ENCODE measurements around the gene PDE1C. TPM values are rescaled to one million over a fixed set of nuclear protein-coding genes. Genes with fewer than 3 reads are reported as not detected.

The PDE1C gene
- polyA plus RNA-seq, 1 of the 3 experiments (the other 2 are of a cell fraction), result 4.6 TPM

DNA sequence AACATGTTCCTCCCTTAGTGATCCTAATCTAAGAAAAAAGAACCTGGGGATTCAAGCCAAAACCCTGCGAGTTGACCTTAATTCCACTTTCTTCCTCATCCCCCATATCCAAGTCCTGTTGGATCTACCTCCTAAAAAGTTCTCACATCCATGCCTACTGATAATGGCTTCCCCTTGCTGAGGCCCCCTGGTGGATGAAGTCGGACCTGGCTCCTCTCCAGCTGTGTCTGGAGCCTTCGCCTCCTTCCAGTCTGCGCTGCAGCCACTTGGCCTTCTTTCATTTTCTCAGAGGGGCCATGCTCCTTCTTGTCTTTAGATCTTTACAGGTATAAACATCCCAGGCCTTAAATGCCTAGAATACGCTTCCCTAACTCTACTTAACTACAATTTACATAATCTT, 8.1 kb downstream of the PDE1C start:
- H3K9ac ChIP-seq, result no peak overlapping the region
- peak; percentile 59 for DNase-seq
- CTCF ChIA-PET, result interaction anchor here (1.3 to 1.8 kb wide), 5 partner anchors 10 to 318 kb away, joined by 3 to 7 read pairs (median 5); no protein-coding TSS in a partner anchor
- peak overlapping the region; percentile 52; the same call in 1 of the 2 replicates for H2AFZ ChIP-seq (ENCODE audit: low read depth)
- WGBS (ENCODE audit: low lambda C conversion rate), result 11% methylated on average over 5 of the region's 5 CpGs
- no peaks in the 10 kb centered on the region for H4K20me1 ChIP-seq (ENCODE audit: insufficient read depth)
- no peaks in the 10 kb centered on the region for H3K36me3 ChIP-seq (replicated peaks in 1 of 2; ENCODE audit: control insufficient read depth in 1 of 2, insufficient read depth in 2 of 2, low read length in 1 of 2)
- H3K27ac ChIP-seq (ENCODE audit: low read depth in 2 of 2, low read length in 1 of 2), result peak overlapping the region; percentile 3 to 58; a peak in 1 of 4 replicates
- no peaks in the 10 kb centered on the region for H3K9me3 ChIP-seq
- peaks cover 16% of the 10 kb centered on the region; the same call in 1 of the 2 replicates for H3K27me3 ChIP-seq (ENCODE audit: insufficient read depth)
- no peaks in the 10 kb centered on the region for H3F3A ChIP-seq (replicated peaks; ENCODE audit: insufficient read depth)
- TF ChIP-seq YY1 (IDR thresholded peaks at IDR 0.05; ENCODE audit: low read depth), result peak; percentile 79; the same call in 1 of the 2 replicates
- TF ChIP-seq MXI1 (IDR thresholded peaks at IDR 0.05; ENCODE audit: low read depth, low read length), result no peak
- TF ChIP-seq, protein P1, sequence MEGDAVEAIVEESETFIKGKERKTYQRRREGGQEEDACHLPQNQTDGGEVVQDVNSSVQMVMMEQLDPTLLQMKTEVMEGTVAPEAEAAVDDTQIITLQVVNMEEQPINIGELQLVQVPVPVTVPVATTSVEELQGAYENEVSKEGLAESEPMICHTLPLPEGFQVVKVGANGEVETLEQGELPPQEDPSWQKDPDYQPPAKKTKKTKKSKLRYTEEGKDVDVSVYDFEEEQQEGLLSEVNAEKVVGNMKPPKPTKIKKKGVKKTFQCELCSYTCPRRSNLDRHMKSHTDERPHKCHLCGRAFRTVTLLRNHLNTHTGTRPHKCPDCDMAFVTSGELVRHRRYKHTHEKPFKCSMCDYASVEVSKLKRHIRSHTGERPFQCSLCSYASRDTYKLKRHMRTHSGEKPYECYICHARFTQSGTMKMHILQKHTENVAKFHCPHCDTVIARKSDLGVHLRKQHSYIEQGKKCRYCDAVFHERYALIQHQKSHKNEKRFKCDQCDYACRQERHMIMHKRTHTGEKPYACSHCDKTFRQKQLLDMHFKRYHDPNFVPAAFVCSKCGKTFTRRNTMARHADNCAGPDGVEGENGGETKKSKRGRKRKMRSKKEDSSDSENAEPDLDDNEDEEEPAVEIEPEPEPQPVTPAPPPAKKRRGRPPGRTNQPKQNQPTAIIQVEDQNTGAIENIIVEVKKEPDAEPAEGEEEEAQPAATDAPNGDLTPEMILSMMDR (IDR thresholded peaks at IDR 0.05), result peak; percentile 91
- TF ChIP-seq JUND (IDR thresholded peaks at IDR 0.05), result no peak
- TF ChIP-seq, protein P2, sequence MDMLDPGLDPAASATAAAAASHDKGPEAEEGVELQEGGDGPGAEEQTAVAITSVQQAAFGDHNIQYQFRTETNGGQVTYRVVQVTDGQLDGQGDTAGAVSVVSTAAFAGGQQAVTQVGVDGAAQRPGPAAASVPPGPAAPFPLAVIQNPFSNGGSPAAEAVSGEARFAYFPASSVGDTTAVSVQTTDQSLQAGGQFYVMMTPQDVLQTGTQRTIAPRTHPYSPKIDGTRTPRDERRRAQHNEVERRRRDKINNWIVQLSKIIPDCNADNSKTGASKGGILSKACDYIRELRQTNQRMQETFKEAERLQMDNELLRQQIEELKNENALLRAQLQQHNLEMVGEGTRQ (IDR thresholded peaks at IDR 0.05; ENCODE audit: borderline replicate concordance, low read depth, low read length), result no peak
- TF ChIP-seq RAD21 (IDR thresholded peaks at IDR 0.05; ENCODE audit: low read length), result peak; percentile 55
- TF ChIP-seq SMC3 (IDR thresholded peaks at IDR 0.05; ENCODE audit: low read depth, low read length), result peak; percentile 72
- TF ChIP-seq NFIC (IDR thresholded peaks at IDR 0.05; ENCODE audit: borderline replicate concordance), result peak; percentile 86
- H3K9me2 ChIP-seq, result no peaks in the 10 kb centered on the region
- no peaks in the 10 kb centered on the region for H3K79me2 ChIP-seq (ENCODE audit: insufficient read depth)
- H3K4me2 ChIP-seq, result peak overlapping the region; percentile 66
- peaks cover 0 to 15% of the 10 kb centered on the region in 2 experiments; a peak in 3 of 4 replicates for H3K4me1 ChIP-seq (ENCODE audit: control insufficient read depth in 1 of 2, insufficient read depth in 2 of 2, low read depth in 1 of 2, low read length in 1 of 2)
- peak overlapping the region; percentile 25 to 29; a peak in 3 of 4 replicates for H3K4me3 ChIP-seq (ENCODE audit: low read depth in 2 of 2, low read length in 1 of 2)
- POLR2A ChIA-PET, result no interaction called here

GRCh38 chr7:32061346-32061745, 8.9 kb downstream of the PDE1C start:
- no peaks in the 10 kb centered on the region for H4K20me1 ChIP-seq (ENCODE audit: insufficient read depth)
- H3K4me1 ChIP-seq (ENCODE audit: control insufficient read depth in 1 of 2, insufficient read depth in 2 of 2, low read depth in 1 of 2, low read length in 1 of 2), result peaks cover 3 to 15% of the 10 kb centered on the region in 2 experiments; a peak in 3 of 4 replicates
- no peaks in the 10 kb centered on the region for H3K36me3 ChIP-seq (replicated peaks in 1 of 2; ENCODE audit: control insufficient read depth in 1 of 2, insufficient read depth in 2 of 2, low read length in 1 of 2)
- ChIA-PET POLR2A (no interaction called here), CTCF (interaction anchor here (1.4 to 1.8 kb wide), 3 partner anchors 25 to 317 kb away, joined by 3 to 6 read pairs (median 5); no protein-coding TSS in a partner anchor)
- H3K27me3 ChIP-seq (ENCODE audit: insufficient read depth), result peaks cover 9% of the 10 kb centered on the region; the same call in 1 of the 2 replicates
- no peaks in the 10 kb centered on the region for H3F3A ChIP-seq (replicated peaks; ENCODE audit: insufficient read depth)
- H3K79me2 ChIP-seq (ENCODE audit: insufficient read depth), result no peaks in the 10 kb centered on the region
- H3K9me3 ChIP-seq, result no peaks in the 10 kb centered on the region
- WGBS (ENCODE audit: low lambda C conversion rate), result 15% methylated on average over 3 of the region's 3 CpGs
- no peak overlapping the region for H3K27ac ChIP-seq (ENCODE audit: low read depth in 2 of 2, low read length in 1 of 2)
- no peak overlapping the region for H3K4me3 ChIP-seq (ENCODE audit: low read depth in 2 of 2, low read length in 1 of 2)
- TF ChIP-seq USF1 (IDR thresholded peaks at IDR 0.05; ENCODE audit: borderline replicate concordance, low read depth) (no peak), TCF12 (IDR thresholded peaks at IDR 0.05) (no peak), EP300 (IDR thresholded peaks at IDR 0.05; ENCODE audit: borderline replicate concordance in 1 of 2, low read depth in 1 of 2, low read length in 1 of 2) (no peak), RCOR1 (IDR thresholded peaks at IDR 0.05; ENCODE audit: low read length) (no peak), GATA2 (CRISPR knock-in tag; IDR thresholded peaks at IDR 0.05) (no peak), TEAD4 (IDR thresholded peaks at IDR 0.05; ENCODE audit: borderline replicate concordance, insufficient read depth) (no peak), EZH2phosphoT487 (IDR thresholded peaks at IDR 0.05; ENCODE audit: borderline replicate concordance, low read depth) (no peak), JUND (IDR thresholded peaks at IDR 0.05) (no peak), NRF1 (IDR thresholded peaks at IDR 0.05; ENCODE audit: low read depth, low read length) (no peak), FOXM1 (IDR thresholded peaks at IDR 0.05; ENCODE audit: low read depth) (no peak), MAX (IDR thresholded peaks at IDR 0.05; ENCODE audit: low read depth) (no peak), TAF1 (IDR thresholded peaks at IDR 0.05; ENCODE audit: borderline replicate concordance, low read depth, low read length) (no peak), REST (IDR thresholded peaks at IDR 0.05; ENCODE audit: low read depth, low read length) (no peak), FOSL2 (IDR thresholded peaks at IDR 0.05; ENCODE audit: borderline replicate concordance, low read depth) (no peak)
- no peak for DNase-seq
- H2AFZ ChIP-seq (ENCODE audit: low read depth), result no peak overlapping the region
- no peak overlapping the region for H3K9ac ChIP-seq
- H3K9me2 ChIP-seq, result no peaks in the 10 kb centered on the region
- H3K4me2 ChIP-seq, result no peak overlapping the region

Measured in SK-N-SH (cell line).